Upper lobe of left lung (tissue), 4 donors: Measurements from ENCODE around the gene HSDL1.

ENCODE experiments used
- POLR2A ChIP-seq, 4 donors: fragments of 450-650 bp; IDR thresholded peaks; one replicate each; pipeline ENCODE4 v1.5.1; 2016 to 2017; ENCODE audit warnings: antibody characterized with exemption in 4 of 4, mild to moderate bottlenecking in 2 of 4
- POLR2AphosphoS5 ChIP-seq, 2 donors: sonication (generic); formaldehyde crosslinking; IDR thresholded peaks; one replicate each; pipeline ENCODE4 v1.5.1; 2017; ENCODE audit warnings: antibody characterized with exemption in 2 of 2
- TF ChIP-seq, protein P1 (sequence below), 6 experiments: fragments of 450-650 bp in 4 of 6; fragments of 200-600 bp in 2 of 6; sonication (generic) in 2 of 6; IDR thresholded peaks; one replicate each; pipeline ENCODE4 v1.5.1; 2016 to 2019; ENCODE audit warnings: antibody characterized with exemption in 6 of 6

DNA sequence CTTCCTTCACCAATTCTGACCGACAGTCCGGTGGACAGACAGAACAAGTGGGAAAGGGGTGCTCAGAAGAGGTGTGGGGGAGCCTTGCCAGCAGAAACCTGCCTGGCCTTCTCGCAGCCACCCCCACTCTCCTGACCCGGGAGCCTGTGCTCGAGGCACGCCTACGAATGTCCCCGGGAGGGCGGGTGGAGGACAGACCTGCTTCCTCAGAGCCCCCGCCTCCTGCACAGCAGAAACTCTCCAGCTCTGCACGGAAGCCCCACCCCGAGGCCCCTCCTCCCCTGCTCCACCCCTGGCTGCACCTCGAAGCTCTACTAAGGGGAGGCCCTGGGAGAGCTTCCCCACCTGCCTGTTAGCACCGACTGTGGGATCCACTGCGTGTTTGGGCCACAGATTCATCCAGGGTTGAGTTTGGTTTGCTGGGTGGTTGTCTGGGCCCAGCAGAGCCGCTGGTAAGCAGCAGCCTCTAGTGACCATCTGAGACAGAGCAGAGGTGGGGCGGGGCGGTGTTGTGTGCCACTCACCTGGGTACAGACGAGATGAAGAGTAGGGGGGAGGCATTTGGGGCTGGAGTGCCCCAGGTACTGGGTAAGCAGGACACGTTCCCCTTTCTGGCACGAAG, 35.7 kb upstream of the HSDL1 start:
- TF ChIP-seq, protein P1, sequence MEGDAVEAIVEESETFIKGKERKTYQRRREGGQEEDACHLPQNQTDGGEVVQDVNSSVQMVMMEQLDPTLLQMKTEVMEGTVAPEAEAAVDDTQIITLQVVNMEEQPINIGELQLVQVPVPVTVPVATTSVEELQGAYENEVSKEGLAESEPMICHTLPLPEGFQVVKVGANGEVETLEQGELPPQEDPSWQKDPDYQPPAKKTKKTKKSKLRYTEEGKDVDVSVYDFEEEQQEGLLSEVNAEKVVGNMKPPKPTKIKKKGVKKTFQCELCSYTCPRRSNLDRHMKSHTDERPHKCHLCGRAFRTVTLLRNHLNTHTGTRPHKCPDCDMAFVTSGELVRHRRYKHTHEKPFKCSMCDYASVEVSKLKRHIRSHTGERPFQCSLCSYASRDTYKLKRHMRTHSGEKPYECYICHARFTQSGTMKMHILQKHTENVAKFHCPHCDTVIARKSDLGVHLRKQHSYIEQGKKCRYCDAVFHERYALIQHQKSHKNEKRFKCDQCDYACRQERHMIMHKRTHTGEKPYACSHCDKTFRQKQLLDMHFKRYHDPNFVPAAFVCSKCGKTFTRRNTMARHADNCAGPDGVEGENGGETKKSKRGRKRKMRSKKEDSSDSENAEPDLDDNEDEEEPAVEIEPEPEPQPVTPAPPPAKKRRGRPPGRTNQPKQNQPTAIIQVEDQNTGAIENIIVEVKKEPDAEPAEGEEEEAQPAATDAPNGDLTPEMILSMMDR (IDR thresholded peaks at IDR 0.05), result no peak
- TF ChIP-seq POLR2A (IDR thresholded peaks at IDR 0.05), result no peak
- TF ChIP-seq POLR2AphosphoS5 (IDR thresholded peaks at IDR 0.05), result no peak
